HCT116 (cell line): Measurements from ENCODE around the gene CD247. TPM values are rescaled to one million over a fixed set of nuclear protein-coding genes. Genes with fewer than 3 reads are reported as not detected.

Experiments
- ATAC-seq: fragments of 200-7000 bp; cut with Tn5 transposase; 2 replicates; pipeline ENCODE4 v1.9.1; 2020; ENCODE audit warnings: mild to moderate bottlenecking, moderate library complexity
- BruUV-seq: library from RNA; stranded (reverse); fragments of 400-500 nt; replicated peaks from 2 replicates; lab custom pipeline; 2021; lab: Mats Ljungman, UMichigan
- CTCF ChIA-PET: fragments of 300-600 bp; sonication (Branson Sonifier 250); formaldehyde crosslinking; loops from one replicate; lab custom pipeline; 2021; ENCODE audit warnings: antibody characterized with exemption; lab: Charles Lee
- POLR2A ChIA-PET: fragments of 300-600, 350-600 bp; sonication (Branson Sonifier 250); formaldehyde crosslinking; loops from one replicate; lab custom pipeline; 2021; ENCODE audit warnings: antibody characterized with exemption; lab: Charles Lee
- RAD21 ChIA-PET, 2 experiments: fragments of 300-600 bp; sonication (Branson Sonifier 250); formaldehyde crosslinking; loops; one replicate each; lab custom pipeline; 2023; ENCODE audit warnings: low total read pairs in 2 of 2; ENCODE audit not compliant: uncharacterized antibody in 2 of 2, unreplicated experiment in 2 of 2, low non-redundant PET in 1 of 2; lab: Charles Lee
- DNase-seq: peaks from one replicate; pipeline ENCODE4 v3.0.0-alpha.2; 2010; ENCODE audit warnings: low read depth, low spot score
- H2AFZ ChIP-seq: fragments of 200-600 bp; shearing (Covaris generic), sonication (generic); 2 replicates; pipeline ENCODE4 v1.6.1; 2017; ENCODE audit warnings: low read depth, mixed run types, mixed read lengths, antibody characterized with exemption, low read length; ENCODE audit not compliant: poor library complexity, severe bottlenecking
- H3K27ac ChIP-seq: 2 replicates; pipeline ENCODE4 v1.5.1; 2012; ENCODE audit warnings: low read depth, low read length
- H3K27me3 ChIP-seq: fragments of 200-600 bp; sonication (generic); 2 replicates; pipeline ENCODE4 v1.6.1; 2016; ENCODE audit warnings: mixed run types, low read length, mixed read lengths; ENCODE audit not compliant: insufficient read depth
- H3K36me3 ChIP-seq, 2 experiments: fragments of 200-500 bp in 1 of 2; fragments of 200-600 bp in 1 of 2; sonication (Bioruptor generic) in 1 of 2; sonication (generic) in 1 of 2; 2 replicates each; pipeline versions ENCODE4 v1.5.1 to v1.6.1; 2014 to 2016; ENCODE audit warnings: low read length in 2 of 2, inconsistent platforms in 1 of 2, mixed read lengths in 1 of 2, mixed run types in 1 of 2; ENCODE audit not compliant: insufficient read depth in 2 of 2, control insufficient read depth in 1 of 2
- H3K4me1 ChIP-seq, 2 experiments: fragments of 200-600 bp in 1 of 2; sonication (generic) in 1 of 2; 2 replicates each; pipeline versions ENCODE4 v1.5.1 to v1.6.1; 2012 to 2017; ENCODE audit warnings: low read length in 2 of 2, inconsistent platforms in 1 of 2, mild to moderate bottlenecking in 1 of 2, mixed read lengths in 1 of 2, mixed run types in 1 of 2, moderate library complexity in 1 of 2; ENCODE audit not compliant: insufficient read depth in 2 of 2, control insufficient read depth in 1 of 2
- H3K4me2 ChIP-seq: fragments of 200-600 bp; sonication (generic); 2 replicates; pipeline ENCODE4 v1.6.1; 2017; ENCODE audit warnings: mixed run types, low read length, mixed read lengths
- H3K4me3 ChIP-seq, 2 experiments: fragments of 200-600 bp in 1 of 2; sonication (generic) in 1 of 2; replicated peaks in 1 of 2; 2 replicates each; pipeline ENCODE4 v1.5.1; 2011 to 2016; ENCODE audit warnings: low read length in 2 of 2, control low read depth in 1 of 2, low read depth in 1 of 2, mild to moderate bottlenecking in 1 of 2, mixed read lengths in 1 of 2, mixed run types in 1 of 2
- H3K79me2 ChIP-seq: fragments of 200-600 bp; sonication (generic); 2 replicates; pipeline ENCODE4 v1.6.1; 2017; ENCODE audit warnings: mild to moderate bottlenecking, mixed run types, low read length, moderate library complexity, mixed read lengths; ENCODE audit not compliant: insufficient read depth
- H3K9ac ChIP-seq: fragments of 200-600 bp; sonication (generic); 2 replicates; pipeline ENCODE4 v1.6.1; 2016; ENCODE audit warnings: low read length, mixed read lengths
- H3K9me2 ChIP-seq: fragments of 200-600 bp; sonication (generic), shearing (Covaris generic); 2 replicates; pipeline ENCODE4 v1.6.1; 2017; ENCODE audit warnings: mixed run types, mild to moderate bottlenecking, moderate library complexity; ENCODE audit not compliant: insufficient read depth
- H3K9me3 ChIP-seq, 2 experiments: fragments of 200-500 bp in 1 of 2; fragments of 200-600 bp in 1 of 2; sonication (Bioruptor generic) in 1 of 2; sonication (generic) in 1 of 2; 2 replicates each; pipeline ENCODE4 v1.6.1; 2014 to 2017; ENCODE audit warnings: low read length in 2 of 2, mixed read lengths in 2 of 2, inconsistent platforms in 1 of 2, low read depth in 1 of 2, mild to moderate bottlenecking in 1 of 2, mixed run types in 1 of 2, moderate library complexity in 1 of 2; ENCODE audit not compliant: control insufficient read depth in 1 of 2, insufficient read depth in 1 of 2
- H4K20me1 ChIP-seq: fragments of 200-600 bp; sonication (generic), shearing (Covaris generic); 2 replicates; pipeline ENCODE4 v1.6.1; 2017; ENCODE audit warnings: mixed run types, mild to moderate bottlenecking, moderate library complexity; ENCODE audit not compliant: insufficient read depth
- CBX3 ChIP-seq: IDR thresholded peaks from 2 replicates; pipeline ENCODE4 v1.6.1; 2012; ENCODE audit warnings: low read depth
- CEBPB ChIP-seq: IDR thresholded peaks from 2 replicates; pipeline ENCODE4 v1.6.1; 2012; ENCODE audit warnings: low read depth
- EGR1 ChIP-seq: IDR thresholded peaks from 2 replicates; pipeline ENCODE4 v1.6.1; 2012; ENCODE audit warnings: low read depth
- ELF1 ChIP-seq: IDR thresholded peaks from 2 replicates; pipeline ENCODE4 v1.6.1; 2012; ENCODE audit warnings: low read depth, borderline replicate concordance
- EZH2 ChIP-seq: fragments of 200-600 bp; sonication (generic); IDR thresholded peaks from 2 replicates; pipeline ENCODE4 v1.6.1; 2017; ENCODE audit warnings: antibody characterized with exemption, mixed run types
- EZH2phosphoT487 ChIP-seq: fragments of 200-600 bp; IDR thresholded peaks from 2 replicates; pipeline ENCODE4 v1.6.1; 2018; ENCODE audit warnings: antibody characterized with exemption, borderline replicate concordance
- FOSL1 ChIP-seq: IDR thresholded peaks from 2 replicates; pipeline ENCODE4 v1.6.1; 2012; ENCODE audit warnings: low read depth
- JUND ChIP-seq: IDR thresholded peaks from 2 replicates; pipeline ENCODE4 v1.6.1; 2012
- MAX ChIP-seq: IDR thresholded peaks from 2 replicates; pipeline ENCODE4 v1.6.1; 2012
- POLR2A ChIP-seq: IDR thresholded peaks from 2 replicates; pipeline ENCODE4 v1.7.0; 2011; ENCODE audit warnings: borderline replicate concordance; ENCODE audit not compliant: insufficient read depth, insufficient read length; ENCODE audit errors: extremely low read depth
- POLR2AphosphoS5 ChIP-seq: IDR thresholded peaks from 2 replicates; pipeline ENCODE4 v1.6.1; 2011; ENCODE audit warnings: mild to moderate bottlenecking, low read depth, low read length, moderate library complexity
- RAD21 ChIP-seq: IDR thresholded peaks from 2 replicates; pipeline ENCODE4 v1.6.1; 2012; ENCODE audit warnings: low read depth, mild to moderate bottlenecking
- REST ChIP-seq: IDR thresholded peaks from 2 replicates; pipeline ENCODE4 v1.6.1; 2012; ENCODE audit warnings: low read depth
- SIN3A ChIP-seq: IDR thresholded peaks from 2 replicates; pipeline ENCODE4 v1.6.1; 2012; ENCODE audit warnings: low read depth
- SP1 ChIP-seq: IDR thresholded peaks from 2 replicates; pipeline ENCODE4 v1.6.1; 2012; ENCODE audit warnings: low read depth
- SRF ChIP-seq: IDR thresholded peaks from 2 replicates; pipeline ENCODE4 v1.6.1; 2012; ENCODE audit warnings: low read depth
- TCF7L2 ChIP-seq: IDR thresholded peaks from 2 replicates; pipeline ENCODE4 v1.7.0; 2011; ENCODE audit warnings: borderline replicate concordance, inconsistent platforms; ENCODE audit not compliant: insufficient read depth, insufficient read length; ENCODE audit errors: extremely low read depth
- ZFX ChIP-seq: fragments of 450-650 bp; IDR thresholded peaks from 2 replicates; pipeline ENCODE4 v1.6.1; 2017
- ZNF274 ChIP-seq: fragments of 200-500 bp; sonication (Bioruptor generic); IDR thresholded peaks from 2 replicates; pipeline ENCODE4 v1.6.1; 2014; ENCODE audit warnings: mild to moderate bottlenecking, low read depth, low read length, inconsistent platforms
- intact Hi-C: fragments of 100-400 bp; cut with micrococcal nuclease; formaldehyde crosslinking; loops from 2 replicates; pipeline ENCODE4 v1.10.0; 2022
- total RNA-seq: library from RNA; stranded (reverse); gene quantifications from one replicate; pipeline ENCODE4 v1.2.1, GENCODE V29; 2021; ENCODE audit not compliant: unreplicated experiment

Gene CD247
- total RNA-seq, 1 experiment from 2014 or later, result 0.57 TPM

- RAD21 ChIA-PET, result interaction anchor here in 1 of 2 experiments (0.7 kb wide), 1 partner anchor 360 kb away, joined by 3 read pairs; no protein-coding TSS in a partner anchor
- no peaks in the 10 kb centered on the region for H3K79me2 ChIP-seq
- H3K4me3 ChIP-seq, result no peak overlapping the region
- intact Hi-C loops, result no loop called here
- no peaks in the 10 kb centered on the region for H3K9me2 ChIP-seq
- no peak overlapping the region for H3K9ac ChIP-seq
- no peak overlapping the region for H2AFZ ChIP-seq
- CTCF ChIA-PET, result no interaction called here
- no peaks in the 10 kb centered on the region for H3K36me3 ChIP-seq
- POLR2A ChIA-PET, result no interaction called here
- no peaks in the 10 kb centered on the region for H4K20me1 ChIP-seq
- no peak overlapping the region for H3K4me2 ChIP-seq
- TF ChIP-seq REST (no peak), MAX (no peak), SIN3A (no peak), POLR2A (no peak), SRF (no peak), SP1 (no peak), ELF1 (no peak), FOSL1 (no peak), JUND (no peak), RAD21 (no peak), EGR1 (no peak), ZNF274 (no peak), CBX3 (no peak), POLR2AphosphoS5 (no peak), CEBPB (no peak), TCF7L2 (no peak), EZH2phosphoT487 (no peak), EZH2 (no peak), ZFX (no peak)
- no TSS peak for BruUV-seq
- ATAC-seq (no peak), DNase-seq (no peak)
- H3K9me3 ChIP-seq, result no peaks in the 10 kb centered on the region
- H3K27me3 ChIP-seq, result no peaks in the 10 kb centered on the region
- H3K27ac ChIP-seq, result no peak overlapping the region
- no peaks in the 10 kb centered on the region for H3K4me1 ChIP-seq
Observed at GRCh38 chr1:167465743-167466142, 52.6 kb downstream of the CD247 start.
